HG03520 (cell line): ENCODE data around the gene EDC4.

Experiments
- ATAC-seq: cut with Tn5 transposase; IDR thresholded peaks from one replicate; pipeline ENCODE4 v1.9.1; 2021; ENCODE audit warnings: mild to moderate bottlenecking, moderate library complexity; ENCODE audit not compliant: unreplicated experiment

EDC4 gene

DNA sequence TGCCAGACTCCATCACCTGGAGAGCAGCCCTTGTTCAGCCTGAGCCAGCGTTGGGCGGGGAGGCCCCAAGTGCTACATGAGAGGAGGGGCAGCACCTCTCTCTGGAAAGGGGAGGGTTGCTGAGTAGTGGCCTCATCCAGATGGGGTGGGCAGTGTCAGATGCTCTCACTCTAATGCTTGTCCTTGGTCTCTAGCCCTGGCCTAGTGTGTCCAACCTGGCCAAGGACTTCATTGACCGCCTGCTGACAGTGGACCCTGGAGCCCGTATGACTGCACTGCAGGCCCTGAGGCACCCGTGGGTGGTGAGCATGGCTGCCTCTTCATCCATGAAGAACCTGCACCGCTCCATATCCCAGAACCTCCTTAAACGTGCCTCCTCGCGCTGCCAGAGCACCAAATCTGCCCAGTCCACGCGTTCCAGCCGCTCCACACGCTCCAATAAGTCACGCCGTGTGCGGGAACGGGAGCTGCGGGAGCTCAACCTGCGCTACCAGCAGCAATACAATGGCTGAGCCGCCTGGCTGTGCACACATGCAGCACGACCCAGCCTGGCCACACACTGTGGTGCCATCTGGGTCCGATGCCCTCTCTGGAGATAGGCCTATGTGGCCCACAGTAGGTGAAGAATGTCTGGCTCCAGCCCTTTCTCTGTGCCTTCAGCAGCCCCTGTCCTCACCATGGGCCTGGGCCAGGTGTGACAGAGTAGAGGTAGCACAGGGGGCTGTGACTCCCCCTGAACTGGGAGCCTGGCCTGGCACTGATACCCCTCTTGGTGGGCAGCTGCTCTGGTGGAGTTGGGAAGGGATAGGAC is 54.5 kb downstream of the EDC4 start:
- ATAC-seq = no peak

DNA sequence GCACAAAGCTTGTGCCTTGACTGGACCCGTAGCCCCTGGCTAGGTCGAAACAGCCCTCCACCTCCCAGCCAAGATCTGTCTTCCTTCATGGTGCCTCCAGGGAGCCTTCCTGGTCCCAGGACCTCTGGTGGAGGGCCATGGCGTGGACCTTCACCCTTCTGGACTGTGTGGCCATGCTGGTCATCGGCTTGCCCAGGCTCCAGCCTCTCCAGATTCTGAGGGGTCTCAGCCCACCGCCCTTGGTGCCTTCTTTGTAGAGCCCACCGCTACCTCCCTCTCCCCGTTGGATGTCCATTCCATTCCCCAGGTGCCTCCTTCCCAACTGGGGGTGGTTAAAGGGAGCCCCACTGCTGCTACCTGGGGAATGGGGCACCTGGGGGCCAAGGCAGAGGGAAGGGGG is 55.3 kb downstream of the EDC4 start:
- ATAC-seq = no peak

DNA sequence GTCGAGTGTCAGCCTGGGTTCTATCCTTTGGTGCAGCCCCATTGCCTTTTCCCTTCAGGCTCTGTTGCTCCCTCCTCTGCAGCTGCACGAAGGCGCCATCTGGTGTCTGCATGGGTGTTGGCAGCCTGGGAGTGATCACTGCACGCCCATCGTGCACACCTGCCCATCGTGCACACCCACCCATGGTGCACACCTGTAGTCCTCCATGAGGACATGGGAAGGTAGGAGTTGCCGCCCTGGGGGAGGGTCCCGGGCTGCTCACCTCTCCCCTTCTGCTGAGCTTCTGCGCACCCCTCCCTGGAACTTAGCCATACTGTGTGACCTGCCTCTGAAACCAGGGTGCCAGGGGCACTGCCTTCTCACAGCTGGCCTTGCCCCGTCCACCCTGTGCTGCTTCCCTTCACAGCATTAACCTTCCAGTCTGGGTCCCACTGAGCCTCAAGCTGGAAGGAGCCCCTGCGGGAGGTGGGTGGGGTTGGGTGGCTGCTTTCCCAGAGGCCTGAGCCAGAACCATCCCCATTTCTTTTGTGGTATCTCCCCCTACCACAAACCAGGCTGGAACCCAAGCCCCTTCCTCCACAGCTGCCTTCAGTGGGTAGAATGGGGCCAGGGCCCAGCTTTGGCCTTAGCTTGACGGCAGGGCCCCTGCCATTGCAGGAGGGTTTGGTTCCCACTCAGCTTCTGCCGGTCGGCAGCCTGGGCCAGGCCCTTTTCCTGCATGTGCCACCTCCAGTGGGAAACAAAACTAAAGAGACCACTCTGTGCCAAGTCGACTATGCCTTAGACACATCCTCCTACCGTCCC is 55.9 kb downstream of the EDC4 start:
- ATAC-seq = no peak

DNA sequence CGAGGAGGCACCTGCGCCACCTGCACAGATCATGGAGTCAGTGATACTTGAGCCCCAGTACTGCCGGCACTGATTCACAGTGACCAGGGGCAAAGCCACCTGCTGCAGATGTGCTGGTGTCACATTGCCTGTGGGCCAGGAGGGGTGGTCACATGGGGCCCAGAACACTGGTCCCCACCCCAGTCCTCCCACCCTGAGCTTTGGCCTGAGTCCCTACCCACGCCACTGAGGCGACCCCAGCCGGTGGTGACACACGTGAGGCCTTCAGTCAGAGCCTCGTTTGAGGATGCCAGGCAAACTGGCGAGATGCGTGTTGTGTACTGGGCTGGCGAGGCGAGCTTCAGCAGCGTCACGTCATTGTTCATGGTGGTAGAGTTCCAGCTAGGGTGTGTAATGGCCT is 57.3 kb downstream of the EDC4 start:
- no peak for ATAC-seq

DNA sequence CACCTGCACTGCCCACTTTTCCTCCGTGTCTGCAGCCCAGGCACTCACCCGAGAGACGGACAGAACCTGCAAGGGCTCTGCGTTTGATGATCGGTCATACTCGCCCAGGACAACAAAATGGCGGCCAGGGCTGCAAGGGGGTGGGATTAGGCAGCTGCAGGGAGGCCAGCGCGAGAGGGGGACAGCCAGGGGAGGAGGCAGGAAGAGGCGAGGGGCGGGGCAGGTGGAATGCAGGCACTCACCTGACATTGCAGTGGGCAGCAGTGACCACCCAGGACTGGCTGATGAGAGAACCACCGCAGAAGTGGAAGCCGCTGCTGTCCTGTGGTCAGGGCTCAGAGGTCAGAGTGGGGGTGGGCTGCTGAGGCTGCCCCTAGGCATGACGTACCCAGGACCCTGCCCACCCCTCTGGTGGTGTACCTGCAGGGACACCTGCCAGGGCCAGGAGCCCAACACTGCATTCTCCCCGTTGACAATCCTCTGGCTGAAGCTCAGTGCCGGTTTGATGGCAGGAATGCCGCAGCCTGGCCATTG is 57.9 kb downstream of the EDC4 start:
- ATAC-seq = no peak
